HepG2 (cell line): ENCODE measurements around the gene NR1H2. TPM values are rescaled to one million over a fixed set of nuclear protein-coding genes. Genes with fewer than 3 reads are reported as not detected.

Source experiments
- BRD4 ChIP-seq: sonication (generic); formaldehyde crosslinking; IDR thresholded peaks from 2 replicates; pipeline ENCODE4 v1.4.0; 2020; ENCODE audit warnings: missing genetic modification reagents
- ELF4 ChIP-seq: sonication (generic); formaldehyde crosslinking; IDR thresholded peaks from 2 replicates; pipeline ENCODE4 v1.5.0; 2020; ENCODE audit warnings: missing genetic modification reagents, mild to moderate bottlenecking, moderate library complexity, borderline replicate concordance
- HDAC2 ChIP-seq: sonication (generic); formaldehyde crosslinking; IDR thresholded peaks from 2 replicates; pipeline ENCODE4 v1.4.0; 2020; ENCODE audit warnings: missing genetic modification reagents
- KDM3A ChIP-seq: IDR thresholded peaks from 2 replicates; pipeline ENCODE4 v1.6.1; 2018; ENCODE audit warnings: low read depth, missing compliant biosample characterization
- NONO ChIP-seq, 2 experiments: fragments of 450-650 bp in 1 of 2; sonication (generic) in 1 of 2; formaldehyde crosslinking in 1 of 2; IDR thresholded peaks in 1 of 2; conservative IDR thresholded peaks in 1 of 2; 2 replicates each; pipeline versions ENCODE4 v1.6.1 to v1.8.0; 2017 to 2022; ENCODE audit warnings: mild to moderate bottlenecking in 1 of 2, missing genetic modification reagents in 1 of 2, moderate library complexity in 1 of 2
- PHF8 ChIP-seq: sonication (generic); formaldehyde crosslinking; IDR thresholded peaks from 2 replicates; pipeline ENCODE4 v1.5.0; 2020; ENCODE audit warnings: missing genetic modification reagents
- RARA ChIP-seq: IDR thresholded peaks from 2 replicates; pipeline ENCODE4 v1.6.1; 2016; ENCODE audit warnings: missing genetic modification reagents, missing compliant biosample characterization
- SRSF1 ChIP-seq: fragments of 200-400 bp; formaldehyde crosslinking; optimal IDR thresholded peaks from 2 replicates; pipeline ENCODE3; 2017; ENCODE audit warnings: mild to moderate bottlenecking, low read depth, low read length, moderate library complexity
- ZNF124 ChIP-seq: sonication (generic); formaldehyde crosslinking; IDR thresholded peaks from 2 replicates; pipeline ENCODE4 v1.4.0; 2020; ENCODE audit warnings: missing genetic modification reagents
- ZNF24 ChIP-seq: fragments of 450-650 bp; IDR thresholded peaks from 2 replicates; pipeline ENCODE4 v1.6.1; 2017; ENCODE audit warnings: antibody characterized with exemption, mild to moderate bottlenecking
- polyA plus RNA-seq, 8 experiments: library from polyadenylated mRNA; depleted of rRNA in 3 of 8; stranded (reverse) in 7 of 8; unstranded in 1 of 8; fragments of >200 nt; fragmentation: Illumina TruSeq in 4 of 8; extraction: Trizol in 4 of 8; gene quantifications; 2 replicates each; pipeline versions ENCODE4 v1.2.1 to v1.2.3, GENCODE V29; 2011 to 2016; ENCODE audit warnings: low read depth in 4 of 8, missing spikeins in 1 of 8, mixed read lengths in 1 of 8; ENCODE audit not compliant: insufficient read depth in 1 of 8
- total RNA-seq, 5 experiments: library from RNA; depleted of rRNA; stranded (reverse); fragments of >200 nt; fragmentation: Illumina TruSeq; extraction: Trizol; gene quantifications; 2 replicates each; pipeline ENCODE4 v1.2.3, GENCODE V29; 2016; ENCODE audit warnings: low read depth in 1 of 5
- TF ChIP-seq, protein P1 (sequence below), 2 experiments: fragments of 450-650 bp in 1 of 2; sonication (generic) in 1 of 2; formaldehyde crosslinking in 1 of 2; IDR thresholded peaks; 2 replicates each; pipeline versions ENCODE4 v1.6.1 to v1.8.0; 2016 to 2022; ENCODE audit warnings: antibody characterized with exemption in 1 of 2, mild to moderate bottlenecking in 1 of 2, missing genetic modification reagents in 1 of 2
- TF ChIP-seq, protein P2 (sequence below): sonication (generic); formaldehyde crosslinking; IDR thresholded peaks from 2 replicates; pipeline ENCODE4 v1.5.0; 2020; ENCODE audit warnings: missing genetic modification reagents, mild to moderate bottlenecking, borderline replicate concordance
- TF ChIP-seq, protein P3 (sequence below): sonication (generic); formaldehyde crosslinking; IDR thresholded peaks from 2 replicates; pipeline ENCODE4 v1.5.1; 2020; ENCODE audit warnings: missing genetic modification reagents, mild to moderate bottlenecking, borderline replicate concordance
- TF ChIP-seq, protein P4 (sequence below): sonication (generic); formaldehyde crosslinking; IDR thresholded peaks from 2 replicates; pipeline ENCODE4 v1.5.1; 2020; ENCODE audit warnings: missing genetic modification reagents, mild to moderate bottlenecking, borderline replicate concordance

NR1H2 gene
- total and polyA plus RNA-seq, 2 of the 13 experiments (the other 11 are each of a cell fraction or from before 2014, with no cell fraction given): 10.3 to 13.5 TPM

DNA sequence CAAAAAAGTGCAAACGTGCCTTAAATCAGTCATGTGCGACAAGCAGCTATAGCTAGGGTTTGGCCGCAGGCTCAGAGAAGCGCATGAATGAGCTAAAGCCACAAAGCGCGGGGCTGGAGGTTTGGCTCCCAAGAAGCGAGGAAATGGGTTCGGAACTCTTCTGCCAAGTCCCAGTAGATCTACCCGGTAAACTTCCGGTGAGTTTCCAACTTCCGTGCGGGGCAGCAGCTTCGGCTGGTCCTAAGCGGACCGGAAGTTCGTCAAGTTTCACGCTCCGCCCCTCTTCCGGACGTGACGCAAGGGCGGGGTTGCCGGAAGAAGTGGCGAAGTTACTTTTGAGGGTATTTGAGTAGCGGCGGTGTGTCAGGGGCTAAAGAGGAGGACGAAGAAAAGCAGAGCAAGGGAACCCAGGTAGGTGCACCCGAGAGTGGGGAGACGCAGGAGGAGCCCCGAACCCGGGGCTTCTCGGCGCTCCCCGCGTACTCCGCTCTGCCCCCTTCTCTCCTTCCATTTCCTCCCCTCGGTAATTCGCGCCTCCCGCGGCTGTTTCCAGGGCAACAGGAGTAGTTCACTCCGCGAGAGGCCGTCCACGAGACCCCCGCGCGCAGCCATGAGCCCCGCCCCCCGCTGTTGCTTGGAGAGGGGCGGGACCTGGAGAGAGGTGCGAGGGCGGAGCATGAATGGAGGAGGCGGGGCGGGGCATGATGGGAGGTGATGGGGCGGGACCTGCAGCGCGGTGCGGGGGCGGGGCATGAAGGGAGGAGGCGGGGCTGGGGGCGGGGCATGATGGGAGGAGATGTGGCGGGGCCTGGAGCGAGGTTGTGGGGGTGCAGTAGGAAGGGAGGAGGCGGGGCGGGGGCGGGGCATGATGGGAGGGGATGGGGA lies at the start of gene NR1H2 (continued):
- TF ChIP-seq ELF4 (CRISPR knock-in tag) (peak; percentile 90), NONO (IDR thresholded peaks at IDR 0.05) (no peak), NONO (CRISPR knock-in tag; conservative IDR thresholded peaks at IDR 0.05) (peak; percentile 80; the same call in 1 of the 2 replicates), ZNF24 (peak; percentile 65; the same call in 1 of the 2 replicates), SRSF1 (peak; percentile 77), PHF8 (CRISPR knock-in tag) (peak; percentile 75), ZNF124 (CRISPR knock-in tag) (peak; percentile 73; the same call in 1 of the 2 replicates), KDM3A (CRISPR knock-in tag) (peak; percentile 93; the same call in 1 of the 2 replicates), RARA (peak; percentile 14; the same call in 1 of the 2 replicates), BRD4 (CRISPR knock-in tag) (0 out of 2 replicates have a peak, but pooled peaks have one; percentile 37), HDAC2 (CRISPR knock-in tag) (peak; percentile 81)
- TF ChIP-seq, protein P1, sequence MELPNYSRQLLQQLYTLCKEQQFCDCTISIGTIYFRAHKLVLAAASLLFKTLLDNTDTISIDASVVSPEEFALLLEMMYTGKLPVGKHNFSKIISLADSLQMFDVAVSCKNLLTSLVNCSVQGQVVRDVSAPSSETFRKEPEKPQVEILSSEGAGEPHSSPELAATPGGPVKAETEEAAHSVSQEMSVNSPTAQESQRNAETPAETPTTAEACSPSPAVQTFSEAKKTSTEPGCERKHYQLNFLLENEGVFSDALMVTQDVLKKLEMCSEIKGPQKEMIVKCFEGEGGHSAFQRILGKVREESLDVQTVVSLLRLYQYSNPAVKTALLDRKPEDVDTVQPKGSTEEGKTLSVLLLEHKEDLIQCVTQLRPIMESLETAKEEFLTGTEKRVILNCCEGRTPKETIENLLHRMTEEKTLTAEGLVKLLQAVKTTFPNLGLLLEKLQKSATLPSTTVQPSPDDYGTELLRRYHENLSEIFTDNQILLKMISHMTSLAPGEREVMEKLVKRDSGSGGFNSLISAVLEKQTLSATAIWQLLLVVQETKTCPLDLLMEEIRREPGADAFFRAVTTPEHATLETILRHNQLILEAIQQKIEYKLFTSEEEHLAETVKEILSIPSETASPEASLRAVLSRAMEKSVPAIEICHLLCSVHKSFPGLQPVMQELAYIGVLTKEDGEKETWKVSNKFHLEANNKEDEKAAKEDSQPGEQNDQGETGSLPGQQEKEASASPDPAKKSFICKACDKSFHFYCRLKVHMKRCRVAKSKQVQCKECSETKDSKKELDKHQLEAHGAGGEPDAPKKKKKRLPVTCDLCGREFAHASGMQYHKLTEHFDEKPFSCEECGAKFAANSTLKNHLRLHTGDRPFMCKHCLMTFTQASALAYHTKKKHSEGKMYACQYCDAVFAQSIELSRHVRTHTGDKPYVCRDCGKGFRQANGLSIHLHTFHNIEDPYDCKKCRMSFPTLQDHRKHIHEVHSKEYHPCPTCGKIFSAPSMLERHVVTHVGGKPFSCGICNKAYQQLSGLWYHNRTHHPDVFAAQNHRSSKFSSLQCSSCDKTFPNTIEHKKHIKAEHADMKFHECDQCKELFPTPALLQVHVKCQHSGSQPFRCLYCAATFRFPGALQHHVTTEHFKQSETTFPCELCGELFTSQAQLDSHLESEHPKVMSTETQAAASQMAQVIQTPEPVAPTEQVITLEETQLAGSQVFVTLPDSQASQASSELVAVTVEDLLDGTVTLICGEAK (IDR thresholded peaks at IDR 0.05): peak; percentile 99
- TF ChIP-seq, protein P1 (CRISPR knock-in tag; IDR thresholded peaks at IDR 0.05): peak; percentile 81; the same call in 1 of the 2 replicates
- TF ChIP-seq, protein P2, sequence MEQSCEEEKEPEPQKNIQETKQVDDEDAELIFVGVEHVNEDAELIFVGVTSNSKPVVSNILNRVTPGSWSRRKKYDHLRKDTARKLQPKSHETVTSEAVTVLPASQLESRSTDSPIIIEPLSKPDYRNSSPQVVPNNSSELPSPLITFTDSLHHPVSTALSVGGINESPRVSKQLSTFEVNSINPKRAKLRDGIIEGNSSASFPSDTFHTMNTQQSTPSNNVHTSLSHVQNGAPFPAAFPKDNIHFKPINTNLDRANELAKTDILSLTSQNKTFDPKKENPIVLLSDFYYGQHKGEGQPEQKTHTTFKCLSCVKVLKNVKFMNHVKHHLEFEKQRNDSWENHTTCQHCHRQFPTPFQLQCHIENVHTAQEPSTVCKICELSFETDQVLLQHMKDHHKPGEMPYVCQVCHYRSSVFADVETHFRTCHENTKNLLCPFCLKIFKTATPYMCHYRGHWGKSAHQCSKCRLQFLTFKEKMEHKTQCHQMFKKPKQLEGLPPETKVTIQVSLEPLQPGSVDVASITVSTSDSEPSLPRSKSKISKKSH (CRISPR knock-in tag): no peak; the same call in 1 of the 2 replicates
- TF ChIP-seq, protein P3, sequence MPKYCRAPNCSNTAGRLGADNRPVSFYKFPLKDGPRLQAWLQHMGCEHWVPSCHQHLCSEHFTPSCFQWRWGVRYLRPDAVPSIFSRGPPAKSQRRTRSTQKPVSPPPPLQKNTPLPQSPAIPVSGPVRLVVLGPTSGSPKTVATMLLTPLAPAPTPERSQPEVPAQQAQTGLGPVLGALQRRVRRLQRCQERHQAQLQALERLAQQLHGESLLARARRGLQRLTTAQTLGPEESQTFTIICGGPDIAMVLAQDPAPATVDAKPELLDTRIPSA (CRISPR knock-in tag): no peak
- TF ChIP-seq, protein P4, sequence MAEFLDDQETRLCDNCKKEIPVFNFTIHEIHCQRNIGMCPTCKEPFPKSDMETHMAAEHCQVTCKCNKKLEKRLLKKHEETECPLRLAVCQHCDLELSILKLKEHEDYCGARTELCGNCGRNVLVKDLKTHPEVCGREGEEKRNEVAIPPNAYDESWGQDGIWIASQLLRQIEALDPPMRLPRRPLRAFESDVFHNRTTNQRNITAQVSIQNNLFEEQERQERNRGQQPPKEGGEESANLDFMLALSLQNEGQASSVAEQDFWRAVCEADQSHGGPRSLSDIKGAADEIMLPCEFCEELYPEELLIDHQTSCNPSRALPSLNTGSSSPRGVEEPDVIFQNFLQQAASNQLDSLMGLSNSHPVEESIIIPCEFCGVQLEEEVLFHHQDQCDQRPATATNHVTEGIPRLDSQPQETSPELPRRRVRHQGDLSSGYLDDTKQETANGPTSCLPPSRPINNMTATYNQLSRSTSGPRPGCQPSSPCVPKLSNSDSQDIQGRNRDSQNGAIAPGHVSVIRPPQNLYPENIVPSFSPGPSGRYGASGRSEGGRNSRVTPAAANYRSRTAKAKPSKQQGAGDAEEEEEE (CRISPR knock-in tag): peak; percentile 68; the same call in 1 of the 2 replicates
